ENCODE results near the gene NDOR1.

GRCh38 chr9:137188490-137189296 is 16.8 kb upstream of the NDOR1 start, which contains the start of the genes ANAPC2 and SSNA1:
- TF ChIP-seq EP300 (IDR thresholded peaks at IDR 0.05) (peak; percentile 95 to 99), CTCF (IDR thresholded peaks at IDR 0.05) (peak; percentile 15 to 69 (median 47)), POLR2A (IDR thresholded peaks at IDR 0.05) (peak; percentile 68 to 76)
